NCI-H510A treated with DMSO at 0.1 percent for 48 hours (cell line): ENCODE measurements around the gene ATAD5.
"Not testable (repeated sequence)": the region's sequence is repeated elsewhere in the genome, so short reads cannot be mapped to it uniquely, and the experiment has no call there.

Source experiments
- DNase-seq: peaks from one replicate; lab custom pipeline; 2025; lab: John Stamatoyannopoulos, UW

The ATAD5 gene

GRCh38 chr17:30915833-30916611, 84.3 kb downstream of the ATAD5 start:
- DNase-seq = peak; percentile 27

GRCh38 chr17:30917050-30917449, 85.3 kb downstream of the ATAD5 start:
- no peak for DNase-seq

GRCh38 chr17:30920282-30920681, 88.5 kb downstream of the ATAD5 start:
- no peak for DNase-seq

- peak; percentile 64 for DNase-seq
Measured at GRCh38 chr17:30920683-30921543, 89.1 kb downstream of the ATAD5 start.

- peak; percentile 64 for DNase-seq
Measured at GRCh38 chr17:30921544-30922196, 89.9 kb downstream of the ATAD5 start, which contains the start of gene ADAP2. TSS of gene ADAP2 (plus strand) at chr17:30921945. CDS start at chr17:30922015, 70 bp downstream.

GRCh38 chr17:30922235-30923030, 90.7 kb downstream of the ATAD5 start:
- DNase-seq = no peak

- no peak for DNase-seq
Measured at GRCh38 chr17:30924341-30924740, 92.6 kb downstream of the ATAD5 start.

- no peak for DNase-seq
Measured at GRCh38 chr17:30926516-30926915, 94.8 kb downstream of the ATAD5 start.

GRCh38 chr17:30927756-30928155, 96.0 kb downstream of the ATAD5 start:
- DNase-seq = no peak

- DNase-seq = no peak
Measured at GRCh38 chr17:30928584-30928983, 96.8 kb downstream of the ATAD5 start.

- DNase-seq = no peak
Measured at GRCh38 chr17:30929081-30929633, 97.4 kb downstream of the ATAD5 start.

- DNase-seq = not testable (repeated sequence)
Measured at GRCh38 chr17:30929861-30930260, 98.1 kb downstream of the ATAD5 start.

GRCh38 chr17:30930495-30930894, 98.7 kb downstream of the ATAD5 start:
- DNase-seq = no peak

- DNase-seq = not testable (repeated sequence)
Measured at GRCh38 chr17:30931582-30931981, 99.8 kb downstream of the ATAD5 start.

GRCh38 chr17:30933966-30934365, 102.2 kb downstream of the ATAD5 start:
- no peak for DNase-seq

GRCh38 chr17:30939051-30939689, 107.4 kb downstream of the ATAD5 start:
- DNase-seq = no peak

GRCh38 chr17:30942308-30943079, 110.7 kb downstream of the ATAD5 start:
- no peak for DNase-seq
